Kidney epithelial cell (primary cell): ENCODE measurements around the gene TOMM70. TPM values are rescaled to one million over a fixed set of nuclear protein-coding genes. Genes with fewer than 3 reads are reported as not detected.

Source experiments
- DNase-seq: peaks from one replicate; pipeline ENCODE4 v3.0.0-alpha.2; 2010; ENCODE audit warnings: low read depth
- H3K27me3 ChIP-seq: 2 replicates; pipeline ENCODE4 v1.6.0; 2011; ENCODE audit warnings: low read length; ENCODE audit not compliant: control insufficient read depth, insufficient read depth
- H3K36me3 ChIP-seq: 2 replicates; pipeline ENCODE4 v1.5.1; 2011; ENCODE audit warnings: low read length; ENCODE audit not compliant: control insufficient read depth, insufficient read depth
- H3K4me3 ChIP-seq: 2 replicates; pipeline ENCODE4 v1.5.1; 2011; ENCODE audit warnings: low read depth, mild to moderate bottlenecking, control low read depth, low read length
- CTCF ChIP-seq: IDR thresholded peaks from 2 replicates; pipeline ENCODE4 v1.5.1; 2011; ENCODE audit warnings: mild to moderate bottlenecking, moderate library complexity, low read length, control low read depth, inconsistent platforms; ENCODE audit not compliant: insufficient read depth, poor library complexity, severe bottlenecking
- total RNA-seq: library from RNA; depleted of rRNA; stranded (reverse); fragments of >200 nt; gene quantifications from 2 replicates; pipeline ENCODE4 v1.2.3, GENCODE V29; 2015

TOMM70 gene
- total RNA-seq, 1 donor from 2014 or later, result 39.1 TPM

GRCh38 chr3:100389025-100389424 is 11.9 kb downstream of the TOMM70 start:
- no peak for TF ChIP-seq CTCF
- no peak for DNase-seq
- Histone ChIP-seq H3K27me3 (no peaks in the 10 kb centered on the region), H3K4me3 (no peak overlapping the region), H3K36me3 (no peaks in the 10 kb centered on the region)

GRCh38 chr3:100386437-100387074 is 14.3 kb downstream of the TOMM70 start:
- Histone ChIP-seq H3K4me3 (no peak overlapping the region), H3K27me3 (no peaks in the 10 kb centered on the region), H3K36me3 (no peaks in the 10 kb centered on the region)
- TF ChIP-seq CTCF, result no peak
- no peak for DNase-seq

- Histone ChIP-seq H3K4me3 (no peak overlapping the region), H3K27me3 (no peaks in the 10 kb centered on the region), H3K36me3 (no peaks in the 10 kb centered on the region)
- no peak for TF ChIP-seq CTCF
- DNase-seq, result no peak
Observed at GRCh38 chr3:100384733-100385525, 16.0 kb downstream of the TOMM70 start.

GRCh38 chr3:100376301-100376700 is 24.6 kb downstream of the TOMM70 start:
- Histone ChIP-seq H3K27me3 (no peaks in the 10 kb centered on the region), H3K4me3 (no peak overlapping the region), H3K36me3 (no peaks in the 10 kb centered on the region)
- TF ChIP-seq CTCF, result no peak
- DNase-seq, result no peak

- no peak overlapping the region for H3K4me3 ChIP-seq
- TF ChIP-seq CTCF, result no peak
- H3K36me3 ChIP-seq, result no peaks in the 10 kb centered on the region
- no peaks in the 10 kb centered on the region for H3K27me3 ChIP-seq
- no peak for DNase-seq
Observed at GRCh38 chr3:100374521-100374920, 26.4 kb downstream of the TOMM70 start.

GRCh38 chr3:100370756-100371155 is 30.1 kb downstream of the TOMM70 start:
- H3K27me3 ChIP-seq, result no peaks in the 10 kb centered on the region
- no peaks in the 10 kb centered on the region for H3K36me3 ChIP-seq
- DNase-seq, result no peak
- TF ChIP-seq CTCF, result no peak
- H3K4me3 ChIP-seq, result no peak overlapping the region
